ENCODE results near the gene DACT3. TPM values are rescaled to one million over a fixed set of nuclear protein-coding genes. Genes with fewer than 3 reads are reported as not detected.

Gene DACT3
- total and polyA plus RNA-seq, 2 of the 4 experiments (the other 2 are of a cell fraction) = 1.6 to 4.9 TPM

GRCh38 chr19:46654621-46655152 is 6.3 kb downstream of the DACT3 start:
- no peak overlapping the region for H3K4ac ChIP-seq (ENCODE audit: low read depth, low read length)
- H3K4me1 ChIP-seq (ENCODE audit: control insufficient read depth, insufficient read depth, low read length) = peaks cover 3% of the 10 kb centered on the region
- H3K9me3 ChIP-seq (ENCODE audit: control insufficient read depth, insufficient read depth, low read length) = no peaks in the 10 kb centered on the region
- no peak overlapping the region for H2AK9ac ChIP-seq (replicated peaks; ENCODE audit: low read depth, low read length, poor library complexity)
- H3K9me1 ChIP-seq (ENCODE audit: insufficient read depth, low read length) = 0 out of 2 replicates have a peak, but pooled peaks cover 3% of the 10 kb centered on the region
- ChIA-PET POLR2A (ENCODE audit: unreplicated experiment) (no interaction called here), CTCF (no interaction called here)
- 0 out of 2 replicates have a peak overlapping the region, but pooled peaks have one; percentile 20 for H2AK5ac ChIP-seq (ENCODE audit: low read depth, low read length)
- in situ Hi-C loops (cut with MboI; ENCODE audit: low sequenced_read_pairs) = no loop called here
- 46% methylated on average over 5 of the region's 16 CpGs; no CpG with 5 or more reads in 1 of the 2 experiments for WGBS, 2 experiments (ENCODE audit: extremely low coverage in 2 of 2, insufficient read length in 1 of 2)
- no peak overlapping the region for H2BK20ac ChIP-seq (ENCODE audit: low read depth, low read length)
- H4K5ac ChIP-seq (ENCODE audit: low read depth, low read length) = no peak overlapping the region
- BruUV-seq (replicated peaks) = no TSS peak
- H4K8ac ChIP-seq (ENCODE audit: low read depth in 2 of 2, low read length in 2 of 2) = no peak overlapping the region; a peak in 1 of 4 replicates
- no peak overlapping the region for H3K56ac ChIP-seq (ENCODE audit: extremely low read depth, insufficient read depth, low read length)
- no peak overlapping the region for H4K91ac ChIP-seq (ENCODE audit: insufficient read depth, low read depth, low read length)
- TF ChIP-seq POLR2A (IDR thresholded peaks at IDR 0.05; ENCODE audit: low read depth, low read length) (no peak), MXI1 (IDR thresholded peaks at IDR 0.05; ENCODE audit: borderline replicate concordance, low read depth, low read length) (no peak), SMC3 (IDR thresholded peaks at IDR 0.05; ENCODE audit: low read depth, low read length) (no peak), RFX5 (IDR thresholded peaks at IDR 0.05; ENCODE audit: low read depth, low read length) (no peak)
- DNase-seq = no peak
- H3K18ac ChIP-seq (ENCODE audit: low read depth, low read length) = no peak overlapping the region
- peaks cover 2% of the 10 kb centered on the region; the same call in 1 of the 2 replicates for H3K36me3 ChIP-seq (ENCODE audit: control insufficient read depth, insufficient read depth, low read length)
- intact Hi-C loops (cut with micrococcal nuclease) = no loop called here
- no peak overlapping the region for H3K14ac ChIP-seq (replicated peaks; ENCODE audit: low read depth, low read length)
- no peak overlapping the region for H2AFZ ChIP-seq (replicated peaks; ENCODE audit: low read length, poor library complexity)
- H4K20me1 ChIP-seq (ENCODE audit: insufficient read depth, low read length) = no peaks in the 10 kb centered on the region
- H2BK5ac ChIP-seq (ENCODE audit: low read depth, low read length, poor library complexity, severe bottlenecking) = no peak overlapping the region
- dilution Hi-C loops (cut with HindIII; ENCODE audit: low sequenced_read_pairs, unreplicated experiment) = no loop called here
- no peak overlapping the region for H3K27ac ChIP-seq (ENCODE audit: insufficient read depth, low read length)
- no peak overlapping the region for H3K9ac ChIP-seq (ENCODE audit: low read depth, low read length)
- H3K4me2 ChIP-seq (ENCODE audit: low read depth, low read length) = no peak overlapping the region
- no peak overlapping the region for H3K23ac ChIP-seq (ENCODE audit: low read depth, low read length)
- ATAC-seq (ENCODE audit: low read depth) = no peak
- H3K4me3 ChIP-seq (ENCODE audit: insufficient read depth, low read depth, low read length) = no peak overlapping the region
- H3K79me1 ChIP-seq (ENCODE audit: low read depth in 1 of 2, low read length in 2 of 2) = peaks cover 0 to 6% of the 10 kb centered on the region in 2 experiments; a peak in 1 of 4 replicates
- H3K27me3 ChIP-seq (ENCODE audit: control insufficient read depth, insufficient read depth, low read length) = no peaks in the 10 kb centered on the region
- no peak overlapping the region for H2BK15ac ChIP-seq (ENCODE audit: low read depth, low read length)
- no peak overlapping the region for H2BK120ac ChIP-seq (ENCODE audit: low read depth, low read length)
